ENCODE data around the gene SPO11. TPM values are rescaled to one million over a fixed set of nuclear protein-coding genes. Genes with fewer than 3 reads are reported as not detected.

Gene SPO11
- total RNA-seq, 1 experiment from 2014 or later: not detected

DNA sequence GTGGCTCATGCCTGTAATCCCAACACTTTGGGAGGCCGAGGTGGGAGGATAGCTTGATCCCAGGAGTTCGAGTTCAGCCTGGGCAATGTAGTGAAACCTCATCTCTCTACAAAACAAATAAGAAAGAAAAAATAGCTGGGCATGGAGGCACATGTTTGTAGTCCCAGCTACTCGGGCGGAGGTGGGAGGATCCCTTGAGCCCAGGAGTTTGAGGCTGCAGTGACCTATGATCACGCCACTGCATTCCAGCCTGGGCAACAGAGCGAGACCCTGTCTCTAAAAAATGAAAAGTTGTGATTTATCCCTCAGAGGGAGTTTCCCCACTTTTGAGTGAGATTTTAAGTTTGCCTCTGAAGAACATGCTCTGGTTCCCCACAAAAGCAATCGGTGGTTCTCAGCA is 45.7 kb upstream of the SPO11 start:
- no peak overlapping the region for H3K4me2 ChIP-seq (ENCODE audit: low read length)
- H4K20me1 ChIP-seq (ENCODE audit: insufficient read depth): no peaks in the 10 kb centered on the region
- no peak overlapping the region for H3K9ac ChIP-seq (ENCODE audit: low read length)
- no peak overlapping the region for H3K27ac ChIP-seq (ENCODE audit: low read depth, low read length)
- no peaks in the 10 kb centered on the region for H3K9me3 ChIP-seq (ENCODE audit: control insufficient read depth in 1 of 2, insufficient read depth in 1 of 2, low read depth in 1 of 2, low read length in 2 of 2)
- BruUV-seq (replicated peaks): no TSS peak
- H2AFZ ChIP-seq (ENCODE audit: low read depth, low read length, poor library complexity, severe bottlenecking): no peak overlapping the region
- ATAC-seq (no peak), DNase-seq (ENCODE audit: low read depth, low spot score) (no peak)
- H3K4me1 ChIP-seq (ENCODE audit: control insufficient read depth in 1 of 2, insufficient read depth in 2 of 2, low read length in 2 of 2): no peaks in the 10 kb centered on the region
- no peaks in the 10 kb centered on the region for H3K36me3 ChIP-seq (ENCODE audit: control insufficient read depth in 1 of 2, insufficient read depth in 2 of 2, low read length in 2 of 2)
- H3K9me2 ChIP-seq (ENCODE audit: insufficient read depth): no peaks in the 10 kb centered on the region
- peaks cover 39% of the 10 kb centered on the region for H3K27me3 ChIP-seq (ENCODE audit: insufficient read depth, low read length)
- TF ChIP-seq, protein P1, sequence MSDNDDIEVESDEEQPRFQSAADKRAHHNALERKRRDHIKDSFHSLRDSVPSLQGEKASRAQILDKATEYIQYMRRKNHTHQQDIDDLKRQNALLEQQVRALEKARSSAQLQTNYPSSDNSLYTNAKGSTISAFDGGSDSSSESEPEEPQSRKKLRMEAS (IDR thresholded peaks at IDR 0.05): no peak
- TF ChIP-seq JUND (IDR thresholded peaks at IDR 0.05) (no peak), SP1 (IDR thresholded peaks at IDR 0.05; ENCODE audit: low read depth) (no peak), SIN3A (IDR thresholded peaks at IDR 0.05; ENCODE audit: low read depth) (no peak), POLR2AphosphoS5 (IDR thresholded peaks at IDR 0.05; ENCODE audit: low read depth, low read length) (no peak), SRF (IDR thresholded peaks at IDR 0.05; ENCODE audit: low read depth) (no peak)
- TF ChIP-seq, protein P2, sequence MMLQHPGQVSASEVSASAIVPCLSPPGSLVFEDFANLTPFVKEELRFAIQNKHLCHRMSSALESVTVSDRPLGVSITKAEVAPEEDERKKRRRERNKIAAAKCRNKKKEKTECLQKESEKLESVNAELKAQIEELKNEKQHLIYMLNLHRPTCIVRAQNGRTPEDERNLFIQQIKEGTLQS (IDR thresholded peaks at IDR 0.05): no peak
- CTCF ChIA-PET: no interaction called here
- intact Hi-C loops (cut with micrococcal nuclease): no loop called here
- no peak overlapping the region for H3K4me3 ChIP-seq (replicated peaks in 1 of 2; ENCODE audit: low read depth in 1 of 2, low read length in 2 of 2)
- RAD21 ChIA-PET (ENCODE audit: low non-redundant PET in 1 of 2, low total read pairs in 2 of 2, uncharacterized antibody in 2 of 2, unreplicated experiment in 2 of 2): no interaction called here
- H3K79me2 ChIP-seq (ENCODE audit: insufficient read depth, low read length): no peaks in the 10 kb centered on the region
- POLR2A ChIA-PET: no interaction called here

DNA sequence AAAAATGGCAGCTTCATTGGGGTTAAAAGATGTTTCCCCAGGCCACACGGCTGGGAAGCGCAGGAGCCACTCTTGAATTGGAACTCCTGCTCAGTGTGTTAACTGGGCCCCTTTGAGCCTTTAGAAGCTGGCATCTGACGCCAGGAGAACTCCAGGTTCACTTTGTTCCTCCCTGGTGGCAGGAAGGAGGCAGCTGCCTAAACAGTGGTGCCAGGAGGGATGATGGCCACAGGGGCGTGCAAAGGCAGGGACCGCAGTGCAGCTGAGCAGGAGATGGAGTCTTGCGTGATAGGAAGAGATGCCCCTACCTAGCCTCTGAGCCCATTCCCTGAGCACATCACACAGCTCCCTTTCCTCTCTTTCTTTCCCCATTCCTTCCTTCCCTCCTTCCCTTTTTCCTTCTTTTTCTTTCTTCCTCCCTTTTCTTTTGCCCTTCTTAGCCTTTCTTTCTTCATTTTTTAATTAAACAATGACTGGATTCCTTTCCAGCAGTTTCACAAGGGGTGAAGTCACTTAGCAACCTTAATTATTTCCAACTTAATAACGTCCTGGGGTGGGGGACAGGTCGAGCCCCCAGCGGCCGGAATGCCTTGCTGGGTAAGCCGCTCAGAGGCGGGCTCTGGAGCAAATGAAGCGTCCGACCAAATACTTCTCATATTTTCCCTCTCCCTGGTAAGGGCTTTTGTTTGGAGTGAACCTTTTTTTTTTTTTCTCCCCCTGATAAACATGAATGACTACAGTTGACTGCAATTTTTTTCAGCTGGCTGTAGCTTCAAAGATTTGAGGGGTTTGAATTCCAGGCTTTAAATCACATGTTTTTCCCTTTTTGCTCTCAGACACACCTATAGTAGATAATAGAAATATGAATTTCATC is 42.4 kb upstream of the SPO11 start:
- Histone ChIP-seq H3K27ac (ENCODE audit: low read depth, low read length) (no peak overlapping the region), H3K9ac (ENCODE audit: low read length) (no peak overlapping the region), H2AFZ (ENCODE audit: low read depth, low read length, poor library complexity, severe bottlenecking) (no peak overlapping the region), H4K20me1 (ENCODE audit: insufficient read depth) (no peaks in the 10 kb centered on the region), H3K9me3 (ENCODE audit: control insufficient read depth in 1 of 2, insufficient read depth in 1 of 2, low read depth in 1 of 2, low read length in 2 of 2) (no peaks in the 10 kb centered on the region), H3K27me3 (ENCODE audit: insufficient read depth, low read length) (peaks cover 54% of the 10 kb centered on the region), H3K4me2 (ENCODE audit: low read length) (no peak overlapping the region), H3K4me1 (ENCODE audit: control insufficient read depth in 1 of 2, insufficient read depth in 2 of 2, low read length in 2 of 2) (no peaks in the 10 kb centered on the region), H3K36me3 (ENCODE audit: control insufficient read depth in 1 of 2, insufficient read depth in 2 of 2, low read length in 2 of 2) (no peaks in the 10 kb centered on the region), H3K9me2 (ENCODE audit: insufficient read depth) (no peaks in the 10 kb centered on the region), H3K79me2 (ENCODE audit: insufficient read depth, low read length) (no peaks in the 10 kb centered on the region), H3K4me3 (replicated peaks in 1 of 2; ENCODE audit: low read depth in 1 of 2, low read length in 2 of 2) (no peak overlapping the region)
- intact Hi-C loops (cut with micrococcal nuclease): no loop called here
- BruUV-seq (replicated peaks): no TSS peak
- ChIA-PET POLR2A (no interaction called here), RAD21 (ENCODE audit: low non-redundant PET in 1 of 2, low total read pairs in 2 of 2, uncharacterized antibody in 2 of 2, unreplicated experiment in 2 of 2) (no interaction called here), CTCF (interaction anchor here (0.7 kb wide), 1 partner anchor 772 kb away, joined by 3 read pairs; no protein-coding TSS in a partner anchor)
- ATAC-seq: no peak
- DNase-seq (ENCODE audit: low read depth, low spot score): no peak
- TF ChIP-seq EZH2 (IDR thresholded peaks at IDR 0.05): no peak
- TF ChIP-seq ZFX (IDR thresholded peaks at IDR 0.05): no peak
- TF ChIP-seq CTCF (IDR thresholded peaks at IDR 0.05 in 2 of 3, conservative IDR thresholded peaks at IDR 0.05 in 1 of 3; ENCODE audit: borderline replicate concordance in 1 of 3, insufficient read depth in 1 of 3, low read depth in 2 of 3, low read length in 2 of 3): no peak
- no peak for TF ChIP-seq YY1 (IDR thresholded peaks at IDR 0.05; ENCODE audit: extremely low read depth, insufficient replicate concordance, low read depth, low read length)
- TF ChIP-seq POLR2AphosphoS5 (IDR thresholded peaks at IDR 0.05; ENCODE audit: low read depth, low read length): no peak
- no peak for TF ChIP-seq RAD21 (IDR thresholded peaks at IDR 0.05; ENCODE audit: low read depth)
- no peak for TF ChIP-seq ZNF274 (IDR thresholded peaks at IDR 0.05; ENCODE audit: low read depth, low read length)
- TF ChIP-seq SP1 (IDR thresholded peaks at IDR 0.05; ENCODE audit: low read depth): no peak
- TF ChIP-seq CEBPB (IDR thresholded peaks at IDR 0.05; ENCODE audit: low read depth): no peak
- TF ChIP-seq FOSL1 (IDR thresholded peaks at IDR 0.05; ENCODE audit: low read depth): no peak
- TF ChIP-seq EZH2phosphoT487 (IDR thresholded peaks at IDR 0.05; ENCODE audit: borderline replicate concordance): no peak
- TF ChIP-seq, protein P1 (IDR thresholded peaks at IDR 0.05): no peak
- no peak for TF ChIP-seq CBX3 (IDR thresholded peaks at IDR 0.05; ENCODE audit: low read depth)
- TF ChIP-seq SRF (IDR thresholded peaks at IDR 0.05; ENCODE audit: low read depth): no peak
- TF ChIP-seq, protein P2 (IDR thresholded peaks at IDR 0.05): no peak
- no peak for TF ChIP-seq EGR1 (IDR thresholded peaks at IDR 0.05; ENCODE audit: low read depth)
- TF ChIP-seq SIN3A (IDR thresholded peaks at IDR 0.05; ENCODE audit: low read depth): no peak
